Spleen (tissue), 7 donors: ENCODE data around the gene ELOA.

Source experiments
- POLR2A ChIP-seq, 3 donors: fragments of 450-650 bp; IDR thresholded peaks; one replicate each; pipeline ENCODE4 v1.5.1; 2017; ENCODE audit warnings: antibody characterized with exemption in 3 of 3, mild to moderate bottlenecking in 1 of 3
- TF ChIP-seq, protein P1 (sequence below), 11 experiments: fragments of 200-600 bp in 7 of 11; fragments of 450-650 bp in 4 of 11; sonication (generic) in 4 of 11; IDR thresholded peaks in 8 of 11; conservative IDR thresholded peaks in 3 of 11; 1 replicate in 7 of 11; 2 replicates in 4 of 11; pipeline versions ENCODE4 v1.4.0 to v1.8.0; 2016 to 2021; ENCODE audit warnings: antibody characterized with exemption in 11 of 11, inconsistent platforms in 4 of 11, mild to moderate bottlenecking in 1 of 11
- donor health status: DM: no; HTN: no; CAD: no; lungs with moderate emphysema.
- donor health status: DM: no; HTN: no; CAD: no.
- donor health status: DM: no; HTN: no; CAD: no.

DNA sequence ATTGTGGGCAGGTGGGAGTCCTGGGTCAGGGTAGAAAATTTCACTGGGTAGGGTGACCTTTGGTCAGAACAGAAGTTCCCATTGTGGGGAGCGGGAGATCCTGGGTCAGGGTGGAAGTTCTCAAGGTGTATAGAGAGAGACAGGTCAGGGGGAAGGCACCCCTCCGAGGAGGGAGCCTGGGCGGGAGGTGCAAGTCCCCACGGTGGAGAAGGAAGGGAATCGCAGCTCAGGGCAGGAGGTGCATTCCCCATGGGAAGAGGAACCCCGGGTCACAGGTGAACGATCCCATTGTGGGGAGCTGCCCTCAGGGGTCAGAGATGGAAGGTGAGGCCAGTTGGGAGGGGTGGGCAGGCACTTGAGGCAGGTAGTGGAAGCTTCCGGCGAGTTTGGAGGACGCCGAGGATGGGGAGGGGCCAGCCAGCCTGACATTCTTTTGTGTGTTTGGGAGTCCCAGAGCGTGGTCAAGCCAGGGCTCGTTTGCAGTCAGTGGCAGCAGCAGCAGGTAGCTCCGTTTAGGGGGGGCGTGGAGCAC lies 48.3 kb downstream of the ELOA start:
- TF ChIP-seq POLR2A (IDR thresholded peaks at IDR 0.05) = no peak
- TF ChIP-seq, protein P1, sequence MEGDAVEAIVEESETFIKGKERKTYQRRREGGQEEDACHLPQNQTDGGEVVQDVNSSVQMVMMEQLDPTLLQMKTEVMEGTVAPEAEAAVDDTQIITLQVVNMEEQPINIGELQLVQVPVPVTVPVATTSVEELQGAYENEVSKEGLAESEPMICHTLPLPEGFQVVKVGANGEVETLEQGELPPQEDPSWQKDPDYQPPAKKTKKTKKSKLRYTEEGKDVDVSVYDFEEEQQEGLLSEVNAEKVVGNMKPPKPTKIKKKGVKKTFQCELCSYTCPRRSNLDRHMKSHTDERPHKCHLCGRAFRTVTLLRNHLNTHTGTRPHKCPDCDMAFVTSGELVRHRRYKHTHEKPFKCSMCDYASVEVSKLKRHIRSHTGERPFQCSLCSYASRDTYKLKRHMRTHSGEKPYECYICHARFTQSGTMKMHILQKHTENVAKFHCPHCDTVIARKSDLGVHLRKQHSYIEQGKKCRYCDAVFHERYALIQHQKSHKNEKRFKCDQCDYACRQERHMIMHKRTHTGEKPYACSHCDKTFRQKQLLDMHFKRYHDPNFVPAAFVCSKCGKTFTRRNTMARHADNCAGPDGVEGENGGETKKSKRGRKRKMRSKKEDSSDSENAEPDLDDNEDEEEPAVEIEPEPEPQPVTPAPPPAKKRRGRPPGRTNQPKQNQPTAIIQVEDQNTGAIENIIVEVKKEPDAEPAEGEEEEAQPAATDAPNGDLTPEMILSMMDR (IDR thresholded peaks at IDR 0.05 in 8 of 11, conservative IDR thresholded peaks at IDR 0.05 in 3 of 11) = no peak
